ENCODE data around the gene HOXC10. TPM values are rescaled to one million over a fixed set of nuclear protein-coding genes. Genes with fewer than 3 reads are reported as not detected.

HOXC10 gene
- total RNA-seq, 3 donors from 2014 or later (not counting 1 experiment from before 2014, with no cell fraction given), result not detected

- 3% methylated on average over 48 of the region's 51 CpGs for WGBS (ENCODE audit: insufficient coverage)
- intact Hi-C loops (cut with micrococcal nuclease), result loop anchor here (5.0 to 10.0 kb wide), 2 partner anchors 32 to 275 kb away; partner anchors contain the start of genes CBX5 and HNRNPA1
Measured at GRCh38 chr12:54009171-54010052, 24.5 kb downstream of the HOXC10 start.

GRCh38 chr12:54010053-54010971 is 25.4 kb downstream of the HOXC10 start:
- Mint-ChIP-seq H3K27me3 (ENCODE audit: low read depth in 2 of 2) (peaks cover 83 to 84% of the 10 kb centered on the region in 2 donors), H3K27ac (peak overlapping the region in 1 of 2 donors; percentile 23), H3K4me1 (peaks cover 18 to 44% of the 10 kb centered on the region in 2 donors), H3K9me3 (no peaks in the 10 kb centered on the region), H3K36me3 (peaks cover 5% of the 10 kb centered on the region), H3K4me3 (no peak overlapping the region)
- H3K36me3 ChIP-seq (ENCODE audit: control insufficient read depth, insufficient read depth, low read length), result no peaks in the 10 kb centered on the region
- WGBS (ENCODE audit: insufficient coverage), result 13% methylated on average over 8 of the region's 10 CpGs
- H3K9me3 ChIP-seq (ENCODE audit: control insufficient read depth, insufficient read depth, low read length), result no peaks in the 10 kb centered on the region
- no peak overlapping the region for H3K4me3 ChIP-seq (ENCODE audit: low read length)
- TF ChIP-seq CTCF (IDR thresholded peaks at IDR 0.05), result no peak
- DNase-seq (no peak), ATAC-seq (no peak)
- no peak overlapping the region for H3K27ac ChIP-seq (ENCODE audit: low read length)
- H3K4me1 ChIP-seq (ENCODE audit: control insufficient read depth, insufficient read depth, low read length), result peaks cover 23% of the 10 kb centered on the region
- intact Hi-C loops (cut with micrococcal nuclease), result loop anchor here (5.0 to 10.0 kb wide), 2 partner anchors 33 to 274 kb away; partner anchors contain the start of genes CBX5 and HNRNPA1
- peaks cover 84% of the 10 kb centered on the region for H3K27me3 ChIP-seq (ENCODE audit: control insufficient read depth, insufficient read depth, low read length)

More at GRCh38 chr12:54009171-54010052, 24.5 kb downstream of the HOXC10 start:
- Histone ChIP-seq H3K4me1 (ENCODE audit: control insufficient read depth, insufficient read depth, low read length) (peaks cover 19% of the 10 kb centered on the region), H3K9me3 (ENCODE audit: control insufficient read depth, insufficient read depth, low read length) (no peaks in the 10 kb centered on the region), H3K27ac (ENCODE audit: low read length) (no peak overlapping the region), H3K27me3 (ENCODE audit: control insufficient read depth, insufficient read depth, low read length) (peaks cover 84% of the 10 kb centered on the region), H3K36me3 (ENCODE audit: control insufficient read depth, insufficient read depth, low read length) (no peaks in the 10 kb centered on the region), H3K4me3 (ENCODE audit: low read length) (no peak overlapping the region)
- peak in 2 of 3 donors; percentile 27 to 37 for ATAC-seq
- Mint-ChIP-seq H3K9me3 (no peaks in the 10 kb centered on the region), H3K27me3 (ENCODE audit: low read depth in 2 of 2) (peaks cover 81 to 84% of the 10 kb centered on the region in 2 donors), H3K4me1 (peaks cover 18 to 36% of the 10 kb centered on the region in 2 donors), H3K4me3 (peak overlapping the region; percentile 68), H3K27ac (peak overlapping the region in 1 of 2 donors; percentile 23), H3K36me3 (peaks cover 5% of the 10 kb centered on the region)
- TF ChIP-seq CTCF (IDR thresholded peaks at IDR 0.05), result no peak
- peak in 1 of 2 donors; percentile 60 for DNase-seq

GRCh38 chr12:54010972-54011664 is 26.2 kb downstream of the HOXC10 start:
- Histone ChIP-seq H3K27ac (ENCODE audit: low read length) (no peak overlapping the region), H3K36me3 (ENCODE audit: control insufficient read depth, insufficient read depth, low read length) (no peaks in the 10 kb centered on the region), H3K4me3 (ENCODE audit: low read length) (no peak overlapping the region), H3K9me3 (ENCODE audit: control insufficient read depth, insufficient read depth, low read length) (no peaks in the 10 kb centered on the region), H3K27me3 (ENCODE audit: control insufficient read depth, insufficient read depth, low read length) (peaks cover 86% of the 10 kb centered on the region), H3K4me1 (ENCODE audit: control insufficient read depth, insufficient read depth, low read length) (peaks cover 22% of the 10 kb centered on the region)
- Mint-ChIP-seq H3K4me1 (peaks cover 15 to 41% of the 10 kb centered on the region in 2 donors), H3K27ac (no peak overlapping the region), H3K27me3 (ENCODE audit: low read depth in 2 of 2) (peaks cover 79 to 80% of the 10 kb centered on the region in 2 donors), H3K4me3 (no peak overlapping the region), H3K36me3 (peaks cover 3% of the 10 kb centered on the region), H3K9me3 (no peaks in the 10 kb centered on the region)
- intact Hi-C loops (cut with micrococcal nuclease), result loop anchor here (5.0 to 10.0 kb wide), 2 partner anchors 34 to 274 kb away; partner anchors contain the start of genes CBX5 and HNRNPA1
- WGBS (ENCODE audit: insufficient coverage), result 12% methylated on average over 13 of the region's 17 CpGs
- no peak for DNase-seq
- ATAC-seq, result no peak
- no peak for TF ChIP-seq CTCF (IDR thresholded peaks at IDR 0.05)

All from natural killer cell (primary cell).